HG03108 (cell line): ENCODE results near the gene SCAMP2.
A peak's percentile ranks its signal among the peaks of the same experiment; 100 is the strongest.

ENCODE experiments used
- ATAC-seq: cut with Tn5 transposase; IDR thresholded peaks from one replicate; pipeline ENCODE4 v1.9.1; 2021; ENCODE audit warnings: moderate library complexity; ENCODE audit not compliant: unreplicated experiment

Gene SCAMP2

DNA sequence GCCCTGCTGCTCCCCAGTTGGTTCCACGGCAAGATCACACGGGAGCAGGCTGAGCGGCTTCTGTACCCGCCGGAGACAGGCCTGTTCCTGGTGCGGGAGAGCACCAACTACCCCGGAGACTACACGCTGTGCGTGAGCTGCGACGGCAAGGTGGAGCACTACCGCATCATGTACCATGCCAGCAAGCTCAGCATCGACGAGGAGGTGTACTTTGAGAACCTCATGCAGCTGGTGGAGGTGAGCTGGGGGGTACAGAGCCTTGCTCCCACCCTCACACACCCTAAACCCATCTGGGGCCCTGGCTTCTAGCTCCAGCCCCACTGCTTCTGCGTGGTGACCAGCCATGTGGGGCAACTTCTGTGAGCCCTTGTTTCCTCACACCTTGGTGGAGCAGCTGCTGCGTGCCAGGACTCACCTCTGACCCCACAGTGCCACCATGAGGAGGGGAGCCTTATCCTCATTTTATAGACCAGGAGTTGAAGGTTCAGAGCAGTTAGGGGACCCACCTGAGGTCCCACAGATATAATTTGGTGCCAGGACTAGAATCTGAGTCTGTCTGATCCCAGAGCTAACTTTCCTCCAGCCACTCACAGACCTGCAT, 73.8 kb downstream of the SCAMP2 start:
- no peak for ATAC-seq

DNA sequence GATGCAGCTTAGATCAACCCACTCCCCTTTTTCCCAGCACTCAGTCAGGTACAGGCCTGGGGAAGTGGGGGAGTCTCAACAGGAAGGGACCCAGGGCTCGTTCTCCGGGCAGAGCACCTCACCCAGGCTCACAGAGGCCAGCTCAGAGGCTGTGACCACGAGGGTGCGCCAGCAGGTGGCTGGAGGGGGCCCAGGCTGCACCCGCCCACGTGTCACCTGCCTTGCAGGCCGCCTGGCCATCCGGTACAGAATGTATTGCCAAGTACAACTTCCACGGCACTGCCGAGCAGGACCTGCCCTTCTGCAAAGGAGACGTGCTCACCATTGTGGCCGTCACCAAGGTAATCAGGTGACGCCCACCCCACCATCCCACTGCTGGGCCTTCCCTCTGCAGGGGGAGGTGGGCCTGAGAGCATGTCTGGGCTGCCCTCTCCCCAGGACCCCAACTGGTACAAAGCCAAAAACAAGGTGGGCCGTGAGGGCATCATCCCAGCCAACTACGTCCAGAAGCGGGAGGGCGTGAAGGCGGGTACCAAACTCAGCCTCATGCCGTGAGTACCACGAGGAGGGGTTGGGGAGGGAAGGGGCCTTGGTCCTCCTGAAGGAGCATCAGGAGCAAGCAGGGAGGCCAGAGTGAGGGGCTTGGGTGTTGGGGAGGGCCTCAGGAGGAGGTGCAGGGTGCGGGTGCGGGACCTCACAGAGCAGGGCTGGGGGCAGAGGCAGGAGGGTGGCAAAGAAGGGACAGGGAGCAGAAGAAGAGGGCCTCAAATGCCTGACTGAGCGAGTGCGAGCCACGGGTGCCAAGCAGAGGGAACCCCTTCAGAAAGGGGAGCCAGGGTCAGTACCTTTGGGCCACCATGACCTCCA, 74.5 kb downstream of the SCAMP2 start:
- peak; percentile 33 for ATAC-seq

DNA sequence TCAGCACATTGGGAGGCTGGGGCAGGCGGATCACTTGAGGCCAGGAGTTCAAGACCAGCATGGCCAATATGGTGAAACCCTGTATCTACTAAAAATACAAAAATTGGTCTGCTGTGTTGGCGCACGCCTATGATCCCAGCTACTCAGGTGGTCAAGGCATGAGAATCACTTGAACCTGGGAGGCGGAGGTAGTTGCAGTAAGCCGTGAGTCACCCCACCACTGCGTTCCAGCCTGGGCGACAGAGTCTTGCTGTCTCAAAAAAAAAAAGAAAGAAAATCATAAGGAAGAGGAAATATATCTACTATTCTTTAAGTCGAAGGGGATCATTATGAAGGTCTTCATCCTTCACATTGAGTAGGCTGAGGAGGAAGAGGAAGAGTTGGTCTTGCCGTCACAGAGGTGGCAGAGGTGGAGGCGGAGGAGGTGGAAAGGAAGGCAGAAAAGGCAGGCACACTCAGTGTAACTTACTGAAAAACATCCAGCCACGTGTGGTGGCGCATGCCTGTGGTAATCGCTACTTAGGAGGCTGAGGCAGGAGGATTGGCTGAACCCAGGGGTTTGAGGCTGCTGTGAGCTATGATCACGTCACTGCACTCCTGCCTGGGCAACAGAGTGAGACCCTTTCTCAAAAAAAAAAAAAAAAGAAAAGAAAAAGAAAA, 77.1 kb downstream of the SCAMP2 start:
- no peak for ATAC-seq

DNA sequence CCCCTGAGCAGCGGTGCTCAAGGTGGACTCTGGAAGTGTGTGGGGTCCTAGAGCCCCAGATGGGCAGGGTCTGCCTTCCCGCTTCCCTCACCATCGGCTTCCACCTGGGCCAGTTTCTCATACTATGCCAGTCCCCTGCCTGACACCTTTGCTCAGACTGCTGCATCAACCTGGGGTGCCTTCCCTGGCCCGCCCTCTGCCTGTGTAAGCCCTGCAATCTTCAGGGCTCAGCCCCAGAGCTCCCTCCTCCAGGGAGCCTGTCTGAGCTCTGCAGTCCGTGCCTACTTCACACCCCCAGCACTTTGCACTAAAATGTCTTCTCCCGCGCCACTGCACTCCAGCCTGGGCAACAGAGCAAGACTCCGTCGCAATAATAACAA, 78.2 kb downstream of the SCAMP2 start:
- ATAC-seq, result no peak

DNA sequence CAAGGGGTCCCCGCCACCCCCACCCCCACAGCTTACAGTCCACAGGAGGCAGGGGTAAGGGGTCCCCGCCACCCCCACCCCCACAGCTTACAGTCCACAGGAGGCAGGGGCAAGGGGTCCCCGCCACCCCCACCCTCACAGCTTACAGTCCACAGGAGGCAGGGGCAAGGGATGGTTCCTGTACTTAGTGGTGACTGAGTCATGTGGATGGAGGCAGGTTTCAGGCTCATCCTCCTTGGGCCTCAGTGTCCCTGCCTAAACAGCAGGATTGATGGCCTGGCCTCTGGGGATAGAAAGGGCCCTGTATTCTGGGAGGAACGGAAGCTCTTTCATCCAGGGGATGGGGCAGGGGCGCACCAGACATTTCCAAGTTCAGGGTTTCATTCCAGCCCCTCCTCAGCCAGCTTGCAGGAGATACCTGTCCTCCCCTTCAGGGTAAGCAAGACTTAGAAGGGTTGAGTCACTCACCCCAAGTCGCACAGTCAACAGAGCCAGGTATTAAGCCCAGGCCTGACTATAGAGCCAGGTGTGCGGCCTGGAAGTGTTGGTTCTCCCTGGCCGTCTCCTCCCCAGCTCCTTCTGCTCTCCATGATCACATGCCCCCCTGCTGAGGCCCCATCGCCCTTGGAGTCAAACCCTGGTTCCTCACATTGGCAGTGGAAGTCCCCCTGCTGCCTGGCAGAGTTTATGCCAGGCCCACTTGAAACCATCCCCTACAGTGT, 78.8 kb downstream of the SCAMP2 start:
- ATAC-seq, result no peak
